ENCODE results near the gene KLHL29. TPM values are rescaled to one million over a fixed set of nuclear protein-coding genes. Genes with fewer than 3 reads are reported as not detected.

KLHL29 gene
- total and polyA plus RNA-seq, 2 experiments from 2014 or later = 3.8 to 9.9 TPM

DNA sequence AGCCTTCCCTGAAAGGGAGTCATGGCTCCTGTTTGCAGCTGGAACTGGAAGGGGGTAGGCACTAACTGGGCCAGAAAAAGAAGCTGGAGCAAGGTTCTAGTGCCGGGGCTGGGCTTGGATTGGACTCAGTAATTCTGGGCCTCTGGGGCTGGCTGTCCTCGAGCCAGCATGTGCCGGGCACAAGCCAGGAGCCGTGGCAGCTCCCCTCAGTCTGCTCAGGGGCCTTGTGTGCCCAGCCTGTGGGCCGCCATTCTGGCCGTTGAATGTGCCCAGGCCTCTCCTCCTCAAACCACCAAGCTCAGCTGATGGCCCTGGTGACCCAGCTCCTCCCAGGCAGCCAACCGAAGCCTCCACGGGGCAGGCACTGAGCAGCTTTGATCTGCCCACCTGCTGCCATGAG, 119.6 kb downstream of the KLHL29 start:
- DNase-seq (ENCODE audit: low spot score) = no peak
- TF ChIP-seq EZH2phosphoT487 (IDR thresholded peaks at IDR 0.05; ENCODE audit: low read depth, severe bottlenecking, unreplicated experiment) (no peak), EZH2 (IDR thresholded peaks at IDR 0.05; ENCODE audit: borderline replicate concordance) (no peak)
- TF ChIP-seq, protein P1, sequence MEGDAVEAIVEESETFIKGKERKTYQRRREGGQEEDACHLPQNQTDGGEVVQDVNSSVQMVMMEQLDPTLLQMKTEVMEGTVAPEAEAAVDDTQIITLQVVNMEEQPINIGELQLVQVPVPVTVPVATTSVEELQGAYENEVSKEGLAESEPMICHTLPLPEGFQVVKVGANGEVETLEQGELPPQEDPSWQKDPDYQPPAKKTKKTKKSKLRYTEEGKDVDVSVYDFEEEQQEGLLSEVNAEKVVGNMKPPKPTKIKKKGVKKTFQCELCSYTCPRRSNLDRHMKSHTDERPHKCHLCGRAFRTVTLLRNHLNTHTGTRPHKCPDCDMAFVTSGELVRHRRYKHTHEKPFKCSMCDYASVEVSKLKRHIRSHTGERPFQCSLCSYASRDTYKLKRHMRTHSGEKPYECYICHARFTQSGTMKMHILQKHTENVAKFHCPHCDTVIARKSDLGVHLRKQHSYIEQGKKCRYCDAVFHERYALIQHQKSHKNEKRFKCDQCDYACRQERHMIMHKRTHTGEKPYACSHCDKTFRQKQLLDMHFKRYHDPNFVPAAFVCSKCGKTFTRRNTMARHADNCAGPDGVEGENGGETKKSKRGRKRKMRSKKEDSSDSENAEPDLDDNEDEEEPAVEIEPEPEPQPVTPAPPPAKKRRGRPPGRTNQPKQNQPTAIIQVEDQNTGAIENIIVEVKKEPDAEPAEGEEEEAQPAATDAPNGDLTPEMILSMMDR (IDR thresholded peaks at IDR 0.05; ENCODE audit: poor library complexity) = no peak
- H2AFZ ChIP-seq = no peak overlapping the region
- no peak overlapping the region for H3K4me3 ChIP-seq
- H3K4me1 ChIP-seq (ENCODE audit: insufficient read depth) = peaks cover 6% of the 10 kb centered on the region
- no peaks in the 10 kb centered on the region for H3K79me2 ChIP-seq
- H3K27me3 ChIP-seq = no peaks in the 10 kb centered on the region
- H3K27ac ChIP-seq = no peak overlapping the region
- H3K9me3 ChIP-seq (ENCODE audit: low read depth) = no peaks in the 10 kb centered on the region
- 94% methylated on average over 8 of the region's 8 CpGs for WGBS (ENCODE audit: low lambda C conversion rate, missing lambda C conversion rate)
- no peaks in the 10 kb centered on the region for H3K36me3 ChIP-seq (replicated peaks; ENCODE audit: insufficient read depth, low read depth)
- H3K4me2 ChIP-seq = no peak overlapping the region
- no peaks in the 10 kb centered on the region for H4K20me1 ChIP-seq (ENCODE audit: insufficient read depth, poor library complexity, severe bottlenecking)
- no peaks in the 10 kb centered on the region for H3K9me2 ChIP-seq (replicated peaks; ENCODE audit: insufficient read depth)

DNA sequence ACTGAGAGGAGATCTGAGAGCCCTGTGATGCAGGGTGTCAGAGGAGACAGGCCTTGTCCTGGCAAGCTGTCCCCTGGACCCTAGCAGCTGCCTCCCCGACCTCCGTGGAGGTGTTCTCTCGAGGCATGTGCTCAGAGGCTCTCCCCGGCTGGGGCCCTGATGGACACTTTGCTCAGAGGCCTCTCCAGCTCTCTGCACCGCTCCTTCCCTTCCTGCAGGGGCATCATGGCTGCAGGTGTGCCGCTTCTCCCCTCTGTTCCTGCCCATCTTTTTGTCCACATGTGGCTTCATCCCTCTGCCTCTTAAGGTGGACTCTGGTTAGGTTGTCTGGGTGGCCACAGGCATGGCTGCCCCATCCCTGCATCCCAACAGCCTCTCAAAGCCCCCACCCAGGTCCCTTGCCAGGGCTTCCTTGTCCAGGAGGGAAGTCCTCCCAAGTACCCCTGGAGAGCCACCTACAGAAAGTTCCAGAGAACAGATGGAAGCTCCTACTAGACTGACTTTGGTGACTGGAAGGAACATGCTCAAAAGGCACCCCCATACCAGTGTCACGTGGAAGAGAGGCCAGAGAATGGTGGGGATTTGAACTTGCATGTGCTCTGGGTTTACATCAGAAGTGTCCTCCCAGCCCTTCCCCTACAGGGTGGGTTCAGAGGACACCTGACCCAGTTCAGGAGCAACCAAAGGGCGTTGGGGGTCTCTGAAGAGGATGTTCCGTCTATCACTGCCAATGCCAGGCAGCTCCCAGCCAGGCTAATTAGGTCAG, 120.4 kb downstream of the KLHL29 start:
- H3K79me2 ChIP-seq = no peaks in the 10 kb centered on the region
- no peak overlapping the region for H3K4me2 ChIP-seq
- peaks cover 6% of the 10 kb centered on the region for H3K4me1 ChIP-seq (ENCODE audit: insufficient read depth)
- no peak overlapping the region for H2AFZ ChIP-seq
- no peak overlapping the region for H3K27ac ChIP-seq
- 92% methylated on average over 9 of the region's 9 CpGs for WGBS (ENCODE audit: low lambda C conversion rate, missing lambda C conversion rate)
- H3K36me3 ChIP-seq (replicated peaks; ENCODE audit: insufficient read depth, low read depth) = no peaks in the 10 kb centered on the region
- H3K27me3 ChIP-seq = no peaks in the 10 kb centered on the region
- TF ChIP-seq EZH2 (IDR thresholded peaks at IDR 0.05; ENCODE audit: borderline replicate concordance) (no peak), EZH2phosphoT487 (IDR thresholded peaks at IDR 0.05; ENCODE audit: low read depth, severe bottlenecking, unreplicated experiment) (no peak)
- TF ChIP-seq, protein P1 (IDR thresholded peaks at IDR 0.05; ENCODE audit: poor library complexity) = no peak
- no peak overlapping the region for H3K4me3 ChIP-seq
- no peaks in the 10 kb centered on the region for H3K9me3 ChIP-seq (ENCODE audit: low read depth)
- DNase-seq (ENCODE audit: low spot score) = no peak
- H3K9me2 ChIP-seq (replicated peaks; ENCODE audit: insufficient read depth) = no peaks in the 10 kb centered on the region
- no peaks in the 10 kb centered on the region for H4K20me1 ChIP-seq (ENCODE audit: insufficient read depth, poor library complexity, severe bottlenecking)

DNA sequence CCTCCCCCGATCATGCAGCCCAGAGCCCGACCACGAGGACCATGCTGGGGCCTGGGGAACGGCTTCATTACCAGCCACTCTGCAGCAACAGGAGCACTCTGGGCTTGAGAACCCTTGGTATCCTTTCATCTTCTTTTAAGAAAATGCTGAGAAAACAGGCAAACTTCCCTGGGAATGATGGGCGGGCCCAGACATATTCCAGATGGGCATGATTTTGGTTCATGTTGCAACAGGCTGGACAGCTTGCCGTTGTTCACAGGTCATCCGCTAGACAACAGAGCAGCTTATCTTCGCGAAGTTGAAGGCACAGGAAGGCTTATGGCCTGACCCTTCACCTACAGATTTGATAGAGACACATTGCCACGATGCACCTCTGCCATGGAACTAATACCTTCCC, 121.0 kb downstream of the KLHL29 start:
- H3K36me3 ChIP-seq (replicated peaks; ENCODE audit: insufficient read depth, low read depth) = no peaks in the 10 kb centered on the region
- DNase-seq (ENCODE audit: low spot score) = no peak
- H3K4me3 ChIP-seq = no peak overlapping the region
- no peak for TF ChIP-seq EZH2phosphoT487 (IDR thresholded peaks at IDR 0.05; ENCODE audit: low read depth, severe bottlenecking, unreplicated experiment)
- no peak for TF ChIP-seq EZH2 (IDR thresholded peaks at IDR 0.05; ENCODE audit: borderline replicate concordance)
- TF ChIP-seq, protein P1 (IDR thresholded peaks at IDR 0.05; ENCODE audit: poor library complexity) = no peak
- H3K4me2 ChIP-seq = no peak overlapping the region
- H3K27me3 ChIP-seq = no peaks in the 10 kb centered on the region
- no peaks in the 10 kb centered on the region for H4K20me1 ChIP-seq (ENCODE audit: insufficient read depth, poor library complexity, severe bottlenecking)
- H3K9me3 ChIP-seq (ENCODE audit: low read depth) = no peaks in the 10 kb centered on the region
- no peaks in the 10 kb centered on the region for H3K79me2 ChIP-seq
- H3K4me1 ChIP-seq (ENCODE audit: insufficient read depth) = peaks cover 6% of the 10 kb centered on the region
- no peak overlapping the region for H2AFZ ChIP-seq
- 71% methylated on average over 10 of the region's 10 CpGs for WGBS (ENCODE audit: low lambda C conversion rate, missing lambda C conversion rate)
- no peaks in the 10 kb centered on the region for H3K9me2 ChIP-seq (replicated peaks; ENCODE audit: insufficient read depth)
- no peak overlapping the region for H3K27ac ChIP-seq

Measured in hepatocyte (in vitro differentiated cells).